Ammon's horn (tissue), 1 donor: Measurements from ENCODE around the gene TMEM19.

Source experiments
- DNase-seq: peaks from one replicate; pipeline ENCODE4 v3.0.0-alpha.2; 2016; ENCODE audit warnings: low spot score

The TMEM19 gene

DNA sequence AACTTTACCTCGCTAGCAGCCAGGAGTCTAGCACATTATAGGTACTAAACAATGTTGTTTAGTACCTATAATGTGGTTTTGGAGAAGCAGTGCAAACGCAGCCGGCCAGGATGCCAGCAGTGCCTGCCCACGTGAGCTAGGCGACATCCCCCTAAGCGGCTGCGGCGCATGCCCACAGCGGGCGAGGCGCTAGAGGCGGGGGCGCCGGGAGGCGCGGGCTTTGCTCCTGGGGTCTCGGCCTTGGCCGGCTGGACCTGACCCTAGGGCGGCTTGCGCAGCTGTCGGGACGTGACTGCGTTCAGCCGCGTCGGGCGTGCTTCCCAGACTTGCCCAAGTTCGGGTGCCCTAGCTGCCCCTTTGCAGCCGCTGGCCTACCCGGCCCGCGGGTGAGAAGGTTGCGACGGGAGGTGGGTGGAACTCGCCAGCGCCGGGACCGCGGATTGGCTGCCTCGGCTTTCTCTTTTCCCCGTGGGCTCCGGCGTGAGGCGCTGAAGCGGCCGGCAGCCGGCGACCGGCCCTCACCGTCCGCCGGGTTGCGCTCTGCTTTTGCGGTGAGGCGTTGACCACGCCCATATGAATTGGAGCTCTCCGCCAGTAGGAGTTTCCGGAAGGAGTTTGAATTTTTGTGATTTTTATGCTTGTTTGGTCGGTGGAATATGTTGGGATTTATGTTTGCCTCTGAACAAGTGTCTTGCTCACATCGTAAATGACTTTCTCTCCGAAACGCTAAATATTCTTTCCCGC is at the start of gene TMEM19:
Gene TMEM19, plus strand, starts transcription at position 169 of the 744 bp plus-strand sequence. CDS start 599 bp downstream, outside the sequence.
- peak; percentile 93 for DNase-seq

DNA sequence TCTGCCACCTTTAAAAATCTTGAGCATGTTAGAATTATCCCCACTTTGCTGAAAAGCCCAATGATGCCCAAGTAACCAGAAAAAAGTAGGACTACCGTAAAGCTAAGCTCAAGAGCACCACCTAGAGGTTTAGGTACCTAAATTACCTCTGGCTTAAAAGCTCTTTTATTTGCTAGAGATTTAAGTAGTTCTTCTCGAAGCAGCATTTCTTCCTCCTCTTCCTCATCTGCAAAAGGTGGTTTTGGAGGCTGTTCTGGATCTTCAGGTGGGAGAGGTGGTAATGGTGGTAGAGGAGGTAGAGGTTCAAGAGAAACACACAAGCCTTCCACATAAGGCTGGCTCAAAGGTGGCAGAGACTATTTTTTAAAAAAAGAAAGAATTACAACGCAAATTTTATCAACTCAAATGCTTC is 49.2 kb upstream of the TMEM19 start:
- peak; percentile 74 for DNase-seq

DNA sequence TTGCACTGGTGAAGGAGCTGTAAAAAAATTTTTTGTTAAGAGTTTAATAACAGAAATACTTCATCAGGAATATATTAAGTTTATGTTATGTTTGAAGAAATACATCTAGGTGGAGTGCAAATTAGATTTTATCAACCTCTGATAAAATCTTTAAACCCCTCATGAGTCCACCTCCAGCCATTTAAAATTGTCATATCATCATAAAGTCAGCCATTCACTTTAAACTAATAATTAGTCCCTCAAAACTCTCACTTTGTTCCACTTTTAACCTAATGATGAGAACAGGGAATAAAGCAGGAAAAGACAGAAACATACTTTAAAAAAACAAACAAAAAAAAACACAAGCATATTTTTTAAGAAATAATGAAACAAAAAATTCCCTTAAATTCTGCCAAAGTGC is 47.4 kb upstream of the TMEM19 start:
- DNase-seq: no peak

DNA sequence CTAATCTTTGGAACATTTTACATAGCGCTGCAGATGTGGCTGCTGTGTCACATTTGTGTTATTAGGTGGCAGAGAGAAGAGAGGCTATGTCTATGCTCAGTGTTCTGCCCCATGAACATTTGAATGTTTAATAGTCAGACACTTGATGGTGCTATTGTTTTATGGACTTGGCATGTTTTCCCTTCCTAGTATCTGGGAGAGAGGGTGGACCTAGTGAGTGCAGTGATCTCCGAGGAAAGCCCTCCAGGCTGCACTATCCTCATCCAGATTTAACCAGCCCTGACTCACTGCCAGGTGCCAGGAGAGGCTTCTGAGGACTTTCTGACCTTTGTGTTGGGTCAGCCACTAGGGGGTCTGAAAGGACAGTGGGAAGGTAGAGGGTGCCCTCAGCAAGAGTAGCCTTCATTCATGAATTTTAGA is 46.5 kb upstream of the TMEM19 start:
- peak; percentile 46 for DNase-seq

DNA sequence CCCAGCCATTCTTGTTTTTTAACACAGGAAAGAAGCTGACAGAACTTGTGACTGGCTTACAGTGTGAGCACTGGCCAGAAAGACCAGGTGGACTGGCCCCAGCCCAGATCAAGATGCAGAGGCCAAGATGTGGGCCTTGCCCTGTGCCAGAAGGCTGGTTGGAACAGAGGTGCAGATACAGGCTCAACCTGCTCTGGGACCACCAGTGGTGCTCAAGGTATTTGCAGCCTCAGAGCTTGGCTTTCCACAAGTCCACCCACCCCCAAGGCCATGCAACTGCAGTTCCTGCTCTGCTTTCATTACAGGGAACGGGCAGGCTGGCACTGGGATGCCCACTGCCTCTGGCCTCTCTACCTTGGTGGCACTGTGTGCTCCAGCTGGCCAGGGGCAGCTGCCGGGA is 45.6 kb upstream of the TMEM19 start:
- no peak for DNase-seq

DNA sequence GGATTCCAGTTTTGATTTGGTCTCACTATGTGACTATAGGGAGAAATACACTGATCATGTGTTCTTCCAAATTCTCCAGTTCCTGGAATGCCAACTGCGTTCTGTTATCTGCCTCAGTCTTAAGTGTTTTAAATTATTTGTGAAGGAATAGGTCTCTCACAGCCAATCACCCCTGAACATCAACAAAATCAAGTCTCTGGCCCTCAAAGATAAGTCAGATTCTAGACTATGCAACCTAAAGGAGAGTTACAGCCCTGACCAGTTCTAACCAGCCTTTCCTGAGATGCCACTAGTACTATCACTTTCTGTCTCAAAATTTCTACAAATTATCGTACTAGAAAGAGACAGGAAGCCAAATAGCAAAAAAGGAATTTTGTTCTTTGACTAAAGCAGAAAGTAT is 44.5 kb upstream of the TMEM19 start:
- no peak for DNase-seq

DNA sequence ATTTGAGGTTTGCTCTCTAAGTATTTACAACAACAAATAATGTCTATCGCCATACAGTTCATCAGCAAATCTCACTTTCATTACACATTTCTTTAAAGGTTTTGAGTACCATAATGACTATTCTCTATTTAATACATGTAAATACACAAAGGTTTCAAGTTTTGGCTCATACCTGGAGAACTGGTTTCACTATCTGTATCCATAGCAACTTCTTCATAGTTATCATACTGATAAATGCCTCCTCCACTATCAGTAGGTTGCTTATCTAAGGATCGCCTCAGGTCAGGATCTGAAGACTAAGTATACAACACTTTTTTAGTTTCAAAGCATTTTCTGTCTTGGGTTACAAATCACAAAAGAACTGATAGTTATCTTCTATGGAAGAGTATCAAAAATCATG is 43.6 kb upstream of the TMEM19 start:
- no peak for DNase-seq

DNA sequence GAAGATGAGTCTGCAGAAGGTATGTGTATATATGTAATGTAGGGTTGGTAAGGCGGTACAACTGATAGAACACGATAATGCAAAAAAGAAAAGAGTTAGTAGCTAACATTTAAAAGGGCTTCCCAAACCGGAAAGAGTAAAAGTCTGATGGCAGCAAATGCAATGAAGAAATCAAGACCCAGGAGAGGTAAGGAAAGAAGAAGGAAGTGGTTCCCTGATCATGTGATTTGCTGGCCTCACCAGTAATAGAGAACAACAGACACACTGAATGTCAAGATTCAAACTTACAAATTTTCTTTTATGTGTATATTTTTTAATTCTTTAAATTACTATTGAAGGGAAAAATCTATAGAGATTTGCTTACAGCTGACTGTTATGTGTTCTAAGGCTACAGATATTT is 40.6 kb upstream of the TMEM19 start:
- peak; percentile 37 for DNase-seq

DNA sequence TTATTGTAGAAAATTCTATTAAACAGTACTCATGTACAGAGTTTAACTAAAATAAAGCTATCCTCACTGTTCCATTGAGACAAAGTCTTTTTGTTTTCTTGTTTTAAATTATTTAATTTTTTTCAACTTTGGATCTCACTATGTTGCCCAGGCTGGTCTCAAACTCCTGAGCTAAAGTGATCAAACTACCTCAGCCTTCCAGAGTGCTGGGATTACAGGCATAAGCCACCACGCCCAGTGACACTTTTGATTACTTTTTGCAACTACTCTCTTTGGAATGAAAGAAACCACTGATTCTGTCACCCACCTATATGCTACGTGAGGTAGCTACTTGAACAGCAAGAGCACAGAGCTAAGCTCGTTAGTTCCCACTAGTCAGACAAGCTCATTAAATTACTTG is 39.4 kb upstream of the TMEM19 start:
- DNase-seq: no peak

DNA sequence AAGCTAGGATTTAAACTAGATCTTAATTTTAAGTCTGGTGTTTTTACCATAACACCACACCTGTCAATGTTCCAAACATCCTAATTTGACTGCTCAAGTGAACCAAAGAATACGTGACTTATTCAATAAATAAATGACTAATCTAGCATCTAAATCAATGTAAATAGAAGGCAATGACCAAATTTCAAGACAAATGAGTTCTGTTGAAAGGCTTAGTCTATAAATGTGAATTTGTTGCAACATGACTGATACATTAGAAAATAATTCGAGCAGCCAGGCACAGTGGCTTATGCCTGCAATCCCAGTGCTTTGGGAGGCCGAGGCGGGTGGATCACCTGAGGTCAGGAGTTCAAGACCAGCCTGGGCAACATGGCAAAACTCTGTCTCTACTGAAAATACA is 37.3 kb upstream of the TMEM19 start:
- no peak for DNase-seq

DNA sequence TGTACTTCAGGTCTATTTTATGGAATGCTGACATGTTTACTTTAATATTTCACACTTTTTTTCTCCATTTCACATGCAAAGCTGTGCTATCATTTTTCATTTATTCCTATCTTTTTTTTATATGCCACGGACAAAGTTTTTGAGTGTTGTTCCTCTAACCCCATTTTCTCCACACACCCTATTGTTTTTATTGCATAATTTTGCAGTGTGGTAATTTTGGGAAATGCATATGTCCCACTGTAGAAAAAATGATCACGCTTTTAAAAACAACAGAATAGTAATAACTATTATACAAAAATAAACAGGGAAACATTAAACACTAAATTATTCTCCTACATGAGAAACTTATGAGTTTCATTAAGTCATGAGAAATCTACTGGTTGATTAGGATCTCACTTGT is 36.5 kb upstream of the TMEM19 start:
- no peak for DNase-seq

DNA sequence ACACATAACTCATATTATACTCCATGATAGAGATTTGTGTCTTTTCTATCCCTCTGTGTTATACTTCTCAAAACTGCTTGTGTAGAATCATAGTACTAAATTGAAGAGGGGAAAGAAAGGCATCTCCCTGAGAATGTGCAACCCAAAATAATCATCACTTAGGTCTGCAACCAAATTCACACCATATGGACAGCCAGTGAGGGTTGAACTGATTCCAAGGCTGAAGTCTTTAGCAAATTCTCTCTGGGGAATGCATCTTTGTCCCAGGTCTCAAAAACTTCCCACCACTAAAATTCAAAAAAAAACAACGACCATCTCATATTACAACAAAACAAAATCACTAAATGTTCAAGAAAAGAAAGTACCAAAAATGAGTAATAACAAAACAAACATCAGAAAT is 33.2 kb upstream of the TMEM19 start:
- DNase-seq: no peak

DNA sequence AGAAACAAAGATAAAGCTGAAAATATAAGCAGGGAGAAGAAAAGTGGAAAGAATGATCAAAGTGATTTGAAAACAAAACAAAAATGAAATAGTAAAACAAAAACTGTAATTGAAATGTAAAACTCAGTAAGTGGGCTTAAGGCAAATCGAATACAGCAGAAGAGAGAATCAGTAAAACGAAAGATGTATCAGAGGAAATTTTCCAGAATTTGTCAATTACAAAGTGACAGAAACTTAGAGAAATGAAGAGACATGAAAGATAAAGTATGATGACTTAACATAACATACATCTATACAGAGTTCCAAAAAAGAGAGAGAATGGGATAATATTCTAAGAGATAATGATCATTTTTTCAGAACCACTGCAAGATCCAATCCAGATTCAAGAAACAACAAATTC is 32.7 kb upstream of the TMEM19 start:
- no peak for DNase-seq

DNA sequence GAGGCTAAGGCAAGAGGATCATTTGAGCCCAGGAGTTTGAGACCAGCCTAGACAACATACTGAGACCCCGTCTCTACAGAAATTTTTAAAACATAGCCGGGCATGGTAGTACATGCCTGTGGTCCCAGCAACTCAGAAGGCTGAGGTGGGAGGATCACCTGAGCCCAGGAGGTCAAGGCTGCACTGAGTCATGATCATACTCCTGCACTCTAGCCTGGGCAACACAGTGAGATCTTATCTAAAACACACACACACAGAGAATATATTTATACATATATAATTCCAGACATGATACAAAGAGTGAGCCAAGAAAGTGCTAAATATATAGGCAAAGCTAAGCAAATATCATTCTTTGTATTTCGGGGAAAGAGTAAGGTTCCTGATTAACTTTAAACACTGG is 31.7 kb upstream of the TMEM19 start:
- no peak for DNase-seq

DNA sequence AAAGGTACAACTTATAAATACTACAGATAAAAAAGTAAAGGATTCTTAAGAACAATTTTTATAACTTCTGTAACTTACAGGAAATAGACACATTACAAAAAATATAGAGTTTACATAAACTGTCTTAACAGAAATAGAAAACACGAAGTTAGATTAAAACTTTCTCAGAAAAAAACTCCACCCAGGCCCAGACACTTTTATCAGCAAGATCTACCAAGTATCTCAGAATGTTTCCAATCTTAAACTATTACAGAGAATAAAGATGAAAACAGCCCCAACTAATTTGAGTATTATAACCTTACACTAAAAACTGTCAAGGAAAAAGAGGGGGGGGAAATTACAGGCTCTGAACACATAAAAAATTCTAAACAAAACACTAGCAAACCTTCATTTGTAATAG is 30.4 kb upstream of the TMEM19 start:
- no peak for DNase-seq

DNA sequence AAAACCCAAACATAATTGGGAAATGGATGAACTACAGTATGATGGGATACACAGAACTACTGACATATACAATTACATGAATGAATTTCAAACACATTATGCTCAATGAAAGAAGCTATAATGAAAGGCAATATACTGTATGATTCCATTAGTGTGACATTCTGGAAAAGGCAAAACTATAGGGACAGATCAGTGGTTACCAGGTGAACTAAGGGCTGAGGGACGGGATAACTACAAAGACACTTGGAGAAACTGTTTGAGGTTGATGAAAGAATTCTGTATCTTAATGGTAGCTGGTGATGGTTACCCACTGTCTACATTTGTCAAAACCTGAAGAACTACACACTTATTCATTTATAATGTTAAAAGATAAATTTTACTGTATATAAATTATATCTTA is 30.0 kb upstream of the TMEM19 start:
- no peak for DNase-seq

DNA sequence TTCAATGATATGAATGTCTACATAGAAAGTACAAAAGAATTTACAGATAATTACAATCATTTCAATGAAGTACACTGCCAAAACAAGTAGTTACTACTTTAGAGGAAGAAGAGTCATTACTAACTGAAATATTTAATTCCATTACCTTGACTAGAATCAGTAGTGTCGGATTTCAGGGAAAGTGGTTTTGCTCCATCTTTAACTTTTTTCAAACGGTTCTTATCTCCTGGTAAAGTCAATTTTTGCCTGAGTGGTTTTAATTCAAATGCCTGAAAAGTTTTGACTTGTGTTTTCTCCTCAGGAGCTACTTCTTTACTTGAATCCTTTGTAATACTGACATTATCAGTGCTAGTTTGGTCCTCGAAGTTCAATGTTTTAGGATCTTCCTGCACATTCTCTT is 29.1 kb upstream of the TMEM19 start:
- DNase-seq: no peak

DNA sequence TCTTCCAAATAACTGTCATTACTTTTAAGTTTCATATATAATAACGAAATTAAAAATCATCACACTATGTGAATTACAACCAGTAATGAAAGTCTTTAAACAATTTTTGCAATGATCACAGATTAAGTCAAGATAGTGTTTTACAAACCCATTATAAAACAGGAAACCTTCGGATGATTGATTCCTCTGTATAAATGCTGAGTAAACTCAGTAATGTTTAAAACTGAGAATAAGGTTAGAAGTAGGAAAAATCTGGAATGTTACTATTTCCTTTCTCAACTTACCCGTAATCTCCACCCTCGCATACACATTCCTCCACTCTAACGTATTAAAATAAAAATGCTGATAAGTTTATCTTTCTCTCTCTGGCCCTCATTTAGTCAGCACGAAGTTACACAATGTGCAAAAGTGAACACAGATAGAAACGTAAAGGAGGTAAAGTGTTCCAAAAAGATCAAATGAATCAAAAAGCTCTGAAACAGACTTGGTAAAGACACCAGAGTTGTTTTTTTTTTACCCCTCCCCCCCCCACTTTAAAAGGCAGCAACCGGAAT is 23.8 kb upstream of the TMEM19 start:
- DNase-seq: no peak

DNA sequence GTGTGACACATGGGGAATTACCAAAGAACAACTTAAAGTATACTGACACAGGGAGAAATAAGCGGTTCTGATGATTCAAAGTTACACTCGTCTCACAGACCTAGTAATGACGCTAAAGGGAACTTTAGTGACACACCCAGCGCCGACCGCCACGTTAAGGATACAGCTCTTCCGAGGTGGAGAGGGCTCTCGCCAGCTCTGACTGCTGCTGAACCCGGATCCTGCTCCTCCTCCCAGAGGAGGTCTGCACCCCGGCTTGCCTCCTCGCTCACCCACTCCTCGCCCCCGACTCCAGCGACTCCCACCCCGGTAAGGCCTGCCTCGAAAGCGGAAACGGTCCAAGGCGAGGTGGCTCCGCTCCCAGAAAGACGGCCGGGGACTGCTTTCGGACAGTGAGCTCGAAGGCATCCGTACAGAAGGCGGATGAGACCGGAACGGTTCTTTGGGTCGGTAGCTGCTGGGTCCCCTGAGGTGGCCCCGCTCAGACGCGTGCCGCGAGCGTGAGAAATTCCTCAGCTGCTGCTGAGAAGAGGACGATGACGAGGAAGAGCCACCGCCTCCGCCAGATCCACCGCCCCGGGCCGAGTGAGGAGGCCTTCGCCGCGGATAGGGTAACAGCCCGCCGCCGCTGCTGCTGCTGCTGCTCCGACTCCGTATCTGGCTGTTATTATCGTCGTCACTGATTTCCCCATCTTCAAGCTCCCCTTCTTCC is 22.9 kb upstream of the TMEM19 start:
- DNase-seq: peak; percentile 54

DNA sequence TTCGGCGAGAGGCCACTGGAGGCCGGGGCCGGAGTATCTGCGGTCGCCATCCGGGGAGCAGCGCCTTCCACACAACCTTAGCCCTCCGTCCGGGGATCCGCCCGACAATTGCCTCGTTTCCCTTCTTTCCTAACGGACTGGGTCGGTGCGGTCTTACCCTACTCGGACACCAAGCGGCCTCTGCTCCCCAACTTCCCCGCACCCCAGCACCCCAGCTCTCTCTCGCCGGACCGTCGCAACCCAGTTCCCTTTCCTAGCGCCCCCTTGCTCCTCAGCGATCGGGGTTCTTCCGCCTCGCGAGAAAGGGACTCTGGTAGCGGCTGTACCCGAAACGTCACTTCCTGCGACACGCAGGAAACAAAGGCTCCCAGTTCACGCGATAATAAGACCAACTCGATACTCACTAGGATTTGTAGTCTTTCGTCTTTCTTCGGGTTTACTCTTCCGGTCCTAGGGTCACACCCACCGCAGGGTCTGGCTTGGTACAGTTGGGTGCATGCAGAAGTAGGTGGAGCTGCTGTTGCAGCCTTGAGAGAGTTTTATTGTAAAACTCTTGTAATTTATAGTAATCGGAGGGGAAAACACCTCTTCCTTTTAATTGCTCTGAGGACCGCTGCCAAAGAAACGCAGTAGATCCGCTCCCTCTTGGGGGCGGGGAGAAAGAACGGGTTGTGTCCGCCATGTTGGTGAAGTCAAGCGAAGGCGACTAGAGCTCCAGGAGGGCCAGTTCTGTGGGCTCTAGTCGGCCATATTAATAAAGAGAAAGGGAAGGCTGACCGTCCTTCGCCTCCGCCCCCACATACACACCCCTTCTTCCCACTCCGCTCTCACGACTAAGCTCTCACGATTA is 22.1 kb upstream of the TMEM19 start, which contains the start of the genes THAP2 and ZFC3H1:
Gene THAP2, plus strand, starts transcription at position 741 of the 850 bp plus-strand sequence. CDS start 209 bp downstream, outside the sequence.
Gene ZFC3H1, minus strand, starts transcription at position 288 of the 850 bp plus-strand sequence. Its CDS starts 238 bp downstream, at position 50.
- DNase-seq: peak; percentile 100

DNA sequence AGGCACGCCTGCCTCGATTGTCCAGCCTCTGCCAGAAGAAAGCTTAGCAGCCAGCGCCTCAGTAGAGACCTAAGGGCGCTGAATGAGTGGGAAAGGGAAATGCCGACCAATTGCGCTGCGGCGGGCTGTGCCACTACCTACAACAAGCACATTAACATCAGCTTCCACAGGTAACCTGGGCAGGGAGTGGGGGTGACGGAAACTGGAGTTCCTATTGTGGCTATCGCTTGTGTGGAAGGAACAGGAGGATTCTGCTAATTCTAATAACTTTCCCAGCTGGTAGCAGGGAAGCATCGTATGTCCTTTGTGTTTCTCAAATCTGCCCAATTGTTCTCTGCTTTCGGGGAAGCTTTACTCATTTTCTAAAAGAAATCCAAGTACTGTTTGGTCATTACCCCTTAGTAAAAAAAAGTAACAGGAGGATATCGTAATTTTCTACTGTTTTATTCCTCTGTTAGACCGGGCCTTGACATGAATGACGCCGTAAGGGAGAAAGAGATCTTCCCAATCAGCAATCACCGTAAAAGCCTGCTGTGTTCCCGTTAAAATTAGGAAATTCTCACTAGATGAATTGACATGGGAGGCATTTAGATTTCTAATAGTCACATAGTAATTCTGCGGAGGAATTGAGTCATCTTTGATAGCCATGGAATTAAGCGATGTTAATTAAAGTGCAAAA is 21.3 kb upstream of the TMEM19 start:
- no peak for DNase-seq

DNA sequence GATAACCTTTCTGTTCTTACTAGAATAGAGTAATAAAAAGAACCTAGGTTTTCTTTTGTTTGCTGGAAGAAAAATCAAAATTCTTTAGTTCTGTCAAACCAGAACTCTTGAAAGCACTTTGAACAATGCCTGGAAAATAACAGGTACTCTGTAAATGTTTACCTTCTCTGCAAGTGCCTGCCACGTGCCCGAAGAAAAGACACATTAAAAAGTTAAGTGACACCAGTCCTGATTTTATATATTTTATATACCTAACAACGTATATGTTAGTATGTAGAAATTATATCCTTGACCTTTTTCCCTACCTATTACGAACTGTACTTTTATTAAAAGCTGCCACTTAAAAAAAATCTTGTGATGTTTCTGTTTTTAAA is 20.8 kb upstream of the TMEM19 start:
- no peak for DNase-seq
